Endothelial cell of umbilical vein (primary cell): ENCODE results near the gene ARHGAP22. TPM values are rescaled to one million over a fixed set of nuclear protein-coding genes. Genes with fewer than 3 reads are reported as not detected.

Experiments
- BruUV-seq: library from RNA; stranded (reverse); fragments of 400-500 nt; replicated peaks from 2 replicates; lab custom pipeline; 2021; lab: Mats Ljungman, UMichigan
- CTCF ChIA-PET: fragments of 300-600, 350-600 bp; sonication (Branson Sonifier 250); formaldehyde crosslinking; loops from one replicate; lab custom pipeline; 2021; ENCODE audit warnings: antibody characterized with exemption, inconsistent platforms; lab: Charles Lee
- POLR2A ChIA-PET: fragments of 300-600, 350-600 bp; sonication (Branson Sonifier 250); formaldehyde crosslinking; loops from one replicate; lab custom pipeline; 2021; ENCODE audit warnings: antibody characterized with exemption, inconsistent platforms; lab: Charles Lee
- DNase-seq: peaks from one replicate; pipeline ENCODE4 v3.0.0-alpha.2; 2011; ENCODE audit warnings: low read depth, low spot score
- FAIRE-seq: peaks from 2 replicates; lab custom pipeline; 2011; peaks lifted over from hg19 to GRCh38; lab: Jason Lieb, UNC
- H2AFZ ChIP-seq: 2 replicates; pipeline ENCODE4 v1.6.0; 2012; ENCODE audit warnings: low read depth, low read length, control low read depth, inconsistent platforms
- H3K27ac ChIP-seq: 2 replicates; pipeline ENCODE4 v1.5.1; 2011; ENCODE audit warnings: low read depth, mild to moderate bottlenecking, control low read depth, low read length, moderate library complexity; ENCODE audit not compliant: insufficient read depth
- H3K27me3 ChIP-seq, 2 experiments: 2 replicates each; pipeline versions ENCODE4 v1.6.0 to v1.6.1; 2011; ENCODE audit warnings: low read length in 2 of 2, mixed read lengths in 1 of 2; ENCODE audit not compliant: control insufficient read depth in 2 of 2, insufficient read depth in 2 of 2
- H3K36me3 ChIP-seq, 2 experiments: 2 replicates in 1 of 2; 3 replicates in 1 of 2; pipeline ENCODE4 v1.5.1; 2011; ENCODE audit warnings: low read length in 2 of 2, mild to moderate bottlenecking in 1 of 2, moderate library complexity in 1 of 2; ENCODE audit not compliant: control insufficient read depth in 2 of 2, insufficient read depth in 2 of 2; ENCODE audit errors: extremely low read depth in 1 of 2
- H3K4me1 ChIP-seq: 3 replicates; pipeline ENCODE4 v1.5.1; 2011; ENCODE audit warnings: mild to moderate bottlenecking, low read length; ENCODE audit not compliant: control insufficient read depth, insufficient read depth; ENCODE audit errors: extremely low read depth
- H3K4me2 ChIP-seq: 2 replicates; pipeline ENCODE4 v1.6.1; 2011; ENCODE audit warnings: low read length, control low read depth, mixed read lengths; ENCODE audit not compliant: insufficient read depth
- H3K4me3 ChIP-seq, 3 experiments: fragments of 200-600 bp in 1 of 3; sonication (generic), shearing (Covaris generic) in 1 of 3; replicated peaks in 1 of 3; 2 replicates each; pipeline ENCODE4 v1.5.1; 2011 to 2016; ENCODE audit warnings: control low read depth in 3 of 3, low read length in 3 of 3, mild to moderate bottlenecking in 2 of 3, inconsistent platforms in 1 of 3, low read depth in 1 of 3, moderate library complexity in 1 of 3; ENCODE audit not compliant: insufficient read depth in 1 of 3
- H3K79me2 ChIP-seq: 2 replicates; pipeline ENCODE4 v1.6.0; 2012; ENCODE audit warnings: low read length, inconsistent platforms; ENCODE audit not compliant: control insufficient read depth, insufficient read depth
- H3K9ac ChIP-seq: replicated peaks from 2 replicates; pipeline ENCODE3; 2011; ENCODE audit warnings: low read length, control low read depth; ENCODE audit not compliant: insufficient read depth; ENCODE audit errors: extremely low read depth
- H3K9me1 ChIP-seq: replicated peaks from 3 replicates; pipeline ENCODE4 v1.6.0; 2011; ENCODE audit warnings: mild to moderate bottlenecking, low read length; ENCODE audit not compliant: control insufficient read depth, insufficient read depth; ENCODE audit errors: extremely low read depth
- H3K9me3 ChIP-seq: replicated peaks from 2 replicates; pipeline ENCODE4 v1.5.1; 2012; ENCODE audit warnings: low read length, inconsistent platforms; ENCODE audit not compliant: control insufficient read depth, insufficient read depth
- H4K20me1 ChIP-seq: replicated peaks from 2 replicates; pipeline ENCODE3; 2011; ENCODE audit warnings: mild to moderate bottlenecking, low read length; ENCODE audit not compliant: control insufficient read depth, insufficient read depth; ENCODE audit errors: extremely low read depth
- CTCF ChIP-seq, 2 donors: IDR thresholded peaks; 1 replicate in 1 of 2; 2 replicates in 1 of 2; pipeline ENCODE4 v1.5.1; 2011; ENCODE audit warnings: low read length in 2 of 2, mild to moderate bottlenecking in 2 of 2, moderate library complexity in 2 of 2, control low read depth in 1 of 2, inconsistent platforms in 1 of 2, low read depth in 1 of 2; ENCODE audit not compliant: insufficient read depth in 1 of 2; ENCODE audit errors: extremely low read depth in 1 of 2
- EZH2 ChIP-seq: IDR thresholded peaks from 2 replicates; pipeline ENCODE4 v1.6.1; 2012; ENCODE audit warnings: borderline replicate concordance, low read depth, mild to moderate bottlenecking, moderate library complexity, low read length, inconsistent platforms; ENCODE audit not compliant: severe bottlenecking
- FOS ChIP-seq: IDR thresholded peaks from 2 replicates; pipeline ENCODE4 v1.6.1; 2011; ENCODE audit warnings: mild to moderate bottlenecking, low read length, moderate library complexity, borderline replicate concordance; ENCODE audit not compliant: insufficient read depth
- GATA2 ChIP-seq: IDR thresholded peaks from 2 replicates; pipeline ENCODE4 v1.7.0; 2011; ENCODE audit warnings: low read depth, mild to moderate bottlenecking, moderate library complexity, mixed read lengths, low read length; ENCODE audit not compliant: insufficient read length, insufficient read depth
- JUN ChIP-seq: IDR thresholded peaks from 2 replicates; pipeline ENCODE4 v1.6.1; 2011; ENCODE audit warnings: borderline replicate concordance, low read depth; ENCODE audit not compliant: insufficient read length, insufficient read depth
- MAX ChIP-seq: IDR thresholded peaks from 2 replicates; pipeline ENCODE4 v1.6.1; 2011; ENCODE audit not compliant: insufficient read depth, insufficient read length
- MYC ChIP-seq: IDR thresholded peaks from one replicate; pipeline ENCODE4 v1.6.1; 2011; ENCODE audit warnings: mild to moderate bottlenecking, low read depth, low read length
- POLR2A ChIP-seq: IDR thresholded peaks from 2 replicates; pipeline ENCODE4 v1.6.1; 2012; ENCODE audit warnings: low read depth, mild to moderate bottlenecking, control low read depth, low read length
- POLR2AphosphoS5 ChIP-seq: IDR thresholded peaks from 2 replicates; pipeline ENCODE4 v1.6.1; 2012; ENCODE audit warnings: low read depth, mild to moderate bottlenecking, control low read depth, low read length, moderate library complexity; ENCODE audit not compliant: insufficient read depth
- dilution Hi-C: fragments of 300-500 bp; cut with MboI; formaldehyde crosslinking; loops from one replicate; pipeline ENCODE4 v1.15.0; 2019; ENCODE audit warnings: low sequenced_read_pairs; ENCODE audit not compliant: extremely low pct_ligation_motif_present
- intact Hi-C: fragments of 100-400 bp; cut with micrococcal nuclease; formaldehyde crosslinking; loops from one replicate; pipeline ENCODE4 v1.10.0; 2022
- polyA plus RNA-seq, 4 experiments: library from polyadenylated mRNA; depleted of rRNA in 3 of 4; stranded (reverse) in 3 of 4; unstranded in 1 of 4; fragments of >200 nt; gene quantifications; 2 replicates each; pipeline versions ENCODE4 v1.2.1 to v1.2.3, GENCODE V29; 2011 to 2012; ENCODE audit warnings: missing spikeins in 1 of 4
- total RNA-seq: library from RNA; stranded (reverse); gene quantifications from 2 replicates; pipeline ENCODE4 v1.2.3, GENCODE V29; 2021

ARHGAP22 gene
- total and polyA plus RNA-seq, 2 donors (not counting 3 experiments of a cell fraction or from before 2014, with no cell fraction given), result 8.6 to 50.3 TPM

- Histone ChIP-seq H3K36me3 (no peaks in the 10 kb centered on the region), H3K9me1 (no peaks in the 10 kb centered on the region), H4K20me1 (no peaks in the 10 kb centered on the region), H3K9me3 (no peaks in the 10 kb centered on the region), H3K4me2 (no peak overlapping the region), H3K79me2 (peaks cover 34% of the 10 kb centered on the region), H3K4me3 (no peak overlapping the region), H3K9ac (no peak overlapping the region), H2AFZ (no peak overlapping the region), H3K27ac (no peak overlapping the region), H3K27me3 (no peaks in the 10 kb centered on the region), H3K4me1 (peaks cover 11% of the 10 kb centered on the region)
- intact Hi-C loops (no loop called here), dilution Hi-C loops (no loop called here)
- BruUV-seq, result no TSS peak
- TF ChIP-seq MYC (no peak), GATA2 (no peak), MAX (no peak), FOS (no peak), EZH2 (no peak), CTCF (IDR thresholded peaks at IDR 0.05; ENCODE audit: extremely low read depth in 1 of 2, insufficient read depth in 1 of 2, low read depth in 1 of 2, low read length in 2 of 2) (no peak), POLR2AphosphoS5 (no peak), JUN (no peak), POLR2A (no peak)
- CTCF ChIA-PET, result interaction anchor here (1.1 to 1.7 kb wide), 4 partner anchors 13 to 162 kb away, joined by 4 to 6 read pairs (median 4); no protein-coding TSS in a partner anchor
- POLR2A ChIA-PET, result no interaction called here
- DNase-seq, result no peak
- FAIRE-seq, result no peak
Measured at GRCh38 chr10:48494073-48494472, 110.8 kb downstream of the ARHGAP22 start.
